ENCODE results near the gene AUTS2.

Gene AUTS2

DNA sequence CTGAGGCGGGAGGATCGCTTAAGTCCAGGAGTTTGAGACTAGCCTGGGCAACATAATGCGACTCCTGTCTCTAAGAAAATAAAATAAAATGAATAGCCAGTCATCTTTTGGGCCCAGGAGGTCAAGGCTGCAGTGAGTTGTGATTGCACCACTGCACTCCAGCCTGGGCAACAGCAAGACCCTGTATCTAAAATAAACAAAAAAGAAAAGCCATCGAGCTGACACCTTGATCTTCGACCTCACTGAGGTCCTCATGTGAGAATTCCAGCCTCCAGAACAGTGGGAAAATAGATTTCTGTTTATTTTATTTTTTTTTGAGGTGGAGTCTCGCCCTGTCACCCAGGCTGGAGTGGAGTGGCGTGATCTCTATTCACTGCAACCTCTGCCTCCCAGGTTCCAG, 1232.2 kb downstream of the AUTS2 start:
- H3K4me3 ChIP-seq (ENCODE audit: low read depth, low read length): no peak overlapping the region
- TF ChIP-seq, protein P1, sequence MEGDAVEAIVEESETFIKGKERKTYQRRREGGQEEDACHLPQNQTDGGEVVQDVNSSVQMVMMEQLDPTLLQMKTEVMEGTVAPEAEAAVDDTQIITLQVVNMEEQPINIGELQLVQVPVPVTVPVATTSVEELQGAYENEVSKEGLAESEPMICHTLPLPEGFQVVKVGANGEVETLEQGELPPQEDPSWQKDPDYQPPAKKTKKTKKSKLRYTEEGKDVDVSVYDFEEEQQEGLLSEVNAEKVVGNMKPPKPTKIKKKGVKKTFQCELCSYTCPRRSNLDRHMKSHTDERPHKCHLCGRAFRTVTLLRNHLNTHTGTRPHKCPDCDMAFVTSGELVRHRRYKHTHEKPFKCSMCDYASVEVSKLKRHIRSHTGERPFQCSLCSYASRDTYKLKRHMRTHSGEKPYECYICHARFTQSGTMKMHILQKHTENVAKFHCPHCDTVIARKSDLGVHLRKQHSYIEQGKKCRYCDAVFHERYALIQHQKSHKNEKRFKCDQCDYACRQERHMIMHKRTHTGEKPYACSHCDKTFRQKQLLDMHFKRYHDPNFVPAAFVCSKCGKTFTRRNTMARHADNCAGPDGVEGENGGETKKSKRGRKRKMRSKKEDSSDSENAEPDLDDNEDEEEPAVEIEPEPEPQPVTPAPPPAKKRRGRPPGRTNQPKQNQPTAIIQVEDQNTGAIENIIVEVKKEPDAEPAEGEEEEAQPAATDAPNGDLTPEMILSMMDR (IDR thresholded peaks at IDR 0.05; ENCODE audit: insufficient read depth, low read depth, low read length, missing control alignments): no peak
- DNase-seq (ENCODE audit: low read depth): no peak

- no peak for DNase-seq (ENCODE audit: low read depth)
- H3K4me3 ChIP-seq (ENCODE audit: low read depth, low read length): no peak overlapping the region
- TF ChIP-seq, protein P1 (IDR thresholded peaks at IDR 0.05; ENCODE audit: insufficient read depth, low read depth, low read length, missing control alignments): no peak
These were observed 1235.5 kb downstream of the AUTS2 start for GRCh38 chr7:70833726-70834125.

DNA sequence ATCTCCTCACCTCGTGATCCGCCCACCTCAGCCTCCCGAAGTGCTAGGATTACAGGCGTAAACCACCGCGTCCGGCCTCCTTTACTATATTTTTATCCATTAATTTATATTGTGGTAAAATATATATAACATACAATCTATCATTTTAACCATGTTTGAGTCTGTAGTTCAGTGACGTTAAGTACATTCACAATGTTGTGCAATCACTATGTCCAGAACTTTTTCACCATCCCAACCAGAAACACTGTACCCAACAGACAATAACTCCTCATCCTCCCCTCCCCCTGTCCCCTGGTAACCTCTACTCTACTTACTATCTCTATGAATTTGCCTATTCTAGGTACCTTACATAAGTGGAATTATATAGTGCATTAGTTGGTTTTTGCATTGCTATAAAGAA, 1236.1 kb downstream of the AUTS2 start:
- no peak for DNase-seq (ENCODE audit: low read depth)
- no peak overlapping the region for H3K4me3 ChIP-seq (ENCODE audit: low read depth, low read length)
- TF ChIP-seq, protein P1 (IDR thresholded peaks at IDR 0.05; ENCODE audit: insufficient read depth, low read depth, low read length, missing control alignments): no peak

DNA sequence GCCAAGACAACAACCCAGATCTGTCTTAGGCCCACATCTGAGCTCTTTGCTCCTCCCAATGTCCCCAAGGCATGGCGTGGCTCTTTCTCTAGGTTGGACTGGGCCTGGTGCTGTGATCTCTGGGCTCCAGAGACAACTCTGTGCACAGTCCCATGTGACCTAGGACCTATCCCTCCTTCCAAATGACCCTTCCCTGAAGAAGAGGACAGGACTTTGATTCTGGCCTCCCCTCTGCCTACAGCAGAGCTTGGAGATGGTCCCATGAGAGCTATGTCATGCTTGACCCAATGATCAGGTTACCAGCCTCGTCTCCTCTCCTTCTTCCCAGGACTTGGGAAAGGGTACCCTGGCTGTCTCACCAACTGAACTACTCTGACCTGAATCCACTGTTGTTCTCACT, 1237.4 kb downstream of the AUTS2 start:
- no peak for DNase-seq (ENCODE audit: low read depth)
- TF ChIP-seq, protein P1 (IDR thresholded peaks at IDR 0.05; ENCODE audit: insufficient read depth, low read depth, low read length, missing control alignments): no peak
- no peak overlapping the region for H3K4me3 ChIP-seq (ENCODE audit: low read depth, low read length)

GRCh38 chr7:70836279-70836678, 1238.0 kb downstream of the AUTS2 start:
- TF ChIP-seq, protein P1 (IDR thresholded peaks at IDR 0.05; ENCODE audit: insufficient read depth, low read depth, low read length, missing control alignments): no peak
- DNase-seq (ENCODE audit: low read depth): no peak
- no peak overlapping the region for H3K4me3 ChIP-seq (ENCODE audit: low read depth, low read length)

- DNase-seq (ENCODE audit: low read depth): no peak
- no peak overlapping the region for H3K4me3 ChIP-seq (ENCODE audit: low read depth, low read length)
- TF ChIP-seq, protein P1 (IDR thresholded peaks at IDR 0.05; ENCODE audit: insufficient read depth, low read depth, low read length, missing control alignments): no peak
These were observed 1238.7 kb downstream of the AUTS2 start for GRCh38 chr7:70836946-70837345.

- TF ChIP-seq, protein P1 (IDR thresholded peaks at IDR 0.05; ENCODE audit: insufficient read depth, low read depth, low read length, missing control alignments): no peak
- H3K4me3 ChIP-seq (ENCODE audit: low read depth, low read length): no peak overlapping the region
These were observed 1239.3 kb downstream of the AUTS2 start for GRCh38 chr7:70837589-70837988.

More at GRCh38 chr7:70837589-70837988, 1239.3 kb downstream of the AUTS2 start:
- no peak for DNase-seq (ENCODE audit: low read depth)
